Stimulated activated CD8-positive, alpha-beta memory T cell treated with anti-CD3 and anti-CD28 coated beads, Interleukin-2, amount 100 ng/mL, for 1 hour (primary cell): Measurements from ENCODE around the gene WNT1.
A peak's percentile ranks its signal among the peaks of the same experiment; 100 is the strongest.

Experiments
- DNase-seq, 2 donors: peaks; one replicate each; pipeline ENCODE4 v3.0.0-alpha.2; 2020; ENCODE audit warnings: low read depth in 2 of 2

The WNT1 gene

DNA sequence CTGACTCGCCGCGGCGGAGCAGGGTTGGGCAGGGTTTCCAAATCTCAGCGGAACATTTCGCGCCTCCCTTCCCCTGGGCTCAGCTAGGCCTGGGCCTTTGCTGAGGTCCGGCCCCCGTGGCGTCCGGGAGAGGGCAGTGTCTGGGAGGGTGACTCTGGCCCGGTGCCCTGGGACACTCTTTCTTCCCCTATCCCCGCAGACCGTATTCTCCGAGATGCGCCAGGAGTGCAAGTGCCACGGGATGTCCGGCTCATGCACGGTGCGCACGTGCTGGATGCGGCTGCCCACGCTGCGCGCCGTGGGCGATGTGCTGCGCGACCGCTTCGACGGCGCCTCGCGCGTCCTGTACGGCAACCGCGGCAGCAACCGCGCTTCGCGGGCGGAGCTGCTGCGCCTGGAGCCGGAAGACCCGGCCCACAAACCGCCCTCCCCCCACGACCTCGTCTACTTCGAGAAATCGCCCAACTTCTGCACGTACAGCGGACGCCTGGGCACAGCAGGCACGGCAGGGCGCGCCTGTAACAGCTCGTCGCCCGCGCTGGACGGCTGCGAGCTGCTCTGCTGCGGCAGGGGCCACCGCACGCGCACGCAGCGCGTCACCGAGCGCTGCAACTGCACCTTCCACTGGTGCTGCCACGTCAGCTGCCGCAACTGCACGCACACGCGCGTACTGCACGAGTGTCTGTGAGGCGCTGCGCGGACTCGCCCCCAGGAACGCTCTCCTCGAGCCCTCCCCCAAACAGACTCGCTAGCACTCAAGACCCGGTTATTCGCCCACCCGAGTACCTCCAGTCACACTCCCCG lies 3.0 kb downstream of the WNT1 start:
- DNase-seq, result no peak

DNA sequence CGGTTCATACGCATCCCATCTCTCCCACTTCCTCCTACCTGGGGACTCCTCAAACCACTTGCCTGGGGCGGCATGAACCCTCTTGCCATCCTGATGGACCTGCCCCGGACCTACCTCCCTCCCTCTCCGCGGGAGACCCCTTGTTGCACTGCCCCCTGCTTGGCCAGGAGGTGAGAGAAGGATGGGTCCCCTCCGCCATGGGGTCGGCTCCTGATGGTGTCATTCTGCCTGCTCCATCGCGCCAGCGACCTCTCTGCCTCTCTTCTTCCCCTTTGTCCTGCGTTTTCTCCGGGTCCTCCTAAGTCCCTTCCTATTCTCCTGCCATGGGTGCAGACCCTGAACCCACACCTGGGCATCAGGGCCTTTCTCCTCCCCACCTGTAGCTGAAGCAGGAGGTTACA lies 3.6 kb downstream of the WNT1 start:
- no peak for DNase-seq

DNA sequence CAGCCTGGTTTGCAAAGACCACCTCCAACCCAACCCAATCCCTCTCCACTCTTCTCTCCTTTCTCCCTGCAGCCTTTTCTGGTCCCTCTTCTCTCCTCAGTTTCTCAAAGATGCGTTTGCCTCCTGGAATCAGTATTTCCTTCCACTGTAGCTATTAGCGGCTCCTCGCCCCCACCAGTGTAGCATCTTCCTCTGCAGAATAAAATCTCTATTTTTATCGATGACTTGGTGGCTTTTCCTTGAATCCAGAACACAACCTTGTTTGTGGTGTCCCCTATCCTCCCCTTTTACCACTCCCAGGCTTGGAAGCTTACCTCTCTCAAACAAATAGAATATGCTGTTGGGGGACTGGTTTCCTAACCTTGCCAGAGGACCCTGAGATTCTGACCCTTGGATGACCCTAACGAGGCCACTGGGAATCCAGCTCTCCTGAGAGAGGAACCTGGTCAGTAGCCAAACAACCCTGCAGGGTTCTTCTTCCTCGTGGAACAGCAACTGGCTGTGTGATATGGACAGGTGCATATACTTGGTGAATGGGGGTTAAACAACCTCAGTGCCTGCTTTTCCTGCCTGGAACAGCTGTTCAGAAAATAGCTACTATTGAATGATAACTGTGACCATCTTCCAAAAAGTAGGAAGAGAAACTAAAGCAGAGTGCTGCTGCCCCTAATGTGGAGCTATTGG lies 4.4 kb downstream of the WNT1 start:
- DNase-seq, result no peak

DNA sequence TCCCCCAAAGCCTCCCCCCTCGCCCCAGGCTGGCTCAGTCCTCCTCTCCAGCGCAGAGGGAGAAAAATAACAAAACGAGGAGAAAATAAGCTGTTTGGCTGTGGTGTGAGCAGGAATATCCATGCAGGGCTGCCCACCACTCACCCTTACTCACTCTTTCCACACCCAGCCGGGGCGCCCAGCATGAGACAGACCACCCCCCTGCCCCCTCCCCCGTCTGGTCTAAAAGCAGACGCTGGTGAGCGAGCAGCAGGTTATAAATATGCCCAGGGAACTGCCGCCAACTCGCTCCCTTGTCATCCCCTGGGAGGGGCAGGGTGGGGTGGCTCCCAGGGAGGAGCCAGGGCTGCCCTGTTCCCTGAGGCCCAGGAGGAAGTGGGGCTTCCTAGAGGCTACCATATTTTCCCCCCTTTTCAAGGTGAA lies 7.4 kb downstream of the WNT1 start:
- DNase-seq, result no peak

DNA sequence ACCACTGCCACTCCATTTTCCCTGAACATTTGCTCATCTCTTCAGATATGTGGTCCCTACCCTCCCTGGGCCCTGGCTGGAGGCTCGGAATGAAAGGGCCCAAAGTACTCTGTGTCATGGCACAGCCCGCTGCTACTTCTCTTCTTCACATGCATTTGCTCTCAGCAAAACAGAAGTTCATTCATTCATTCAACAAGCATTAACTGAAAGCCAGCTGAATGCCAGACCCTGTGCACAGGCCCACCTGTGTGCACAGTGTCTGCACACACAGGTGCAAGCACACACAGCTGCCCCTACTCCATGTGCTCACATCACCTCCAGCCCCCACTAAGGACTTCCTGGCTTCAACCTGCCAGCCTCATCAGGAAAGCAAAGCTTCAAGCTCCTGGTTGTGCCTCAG lies 7.8 kb downstream of the WNT1 start:
- DNase-seq, result no peak

DNA sequence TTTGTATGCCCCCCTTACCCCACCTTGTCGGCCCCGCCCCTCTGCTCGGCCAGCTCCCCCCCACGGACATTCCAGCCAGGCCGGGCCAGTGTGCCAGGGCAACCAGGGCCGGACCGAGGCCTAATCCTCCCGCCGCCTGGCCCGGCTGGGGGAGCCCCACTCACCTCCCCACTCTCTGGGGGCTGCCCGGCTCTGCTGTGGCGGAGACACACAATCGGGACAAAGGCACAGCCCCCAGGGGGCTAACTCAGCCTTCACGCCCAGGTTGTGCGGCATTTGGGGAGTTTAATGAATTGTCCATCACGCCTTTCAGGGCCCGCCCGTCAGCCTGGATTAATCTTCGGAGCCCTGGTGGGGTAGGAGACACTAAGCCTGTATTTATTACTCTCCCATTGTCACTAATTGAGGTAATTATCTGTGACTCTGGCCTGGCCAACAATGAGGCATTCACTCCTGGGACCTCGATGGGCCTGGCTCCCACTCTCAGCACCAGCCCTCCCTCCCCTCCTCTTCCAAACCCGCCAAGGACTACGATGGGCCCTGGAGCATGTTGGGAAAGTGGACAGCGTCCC lies 8.7 kb downstream of the WNT1 start:
- no peak for DNase-seq

DNA sequence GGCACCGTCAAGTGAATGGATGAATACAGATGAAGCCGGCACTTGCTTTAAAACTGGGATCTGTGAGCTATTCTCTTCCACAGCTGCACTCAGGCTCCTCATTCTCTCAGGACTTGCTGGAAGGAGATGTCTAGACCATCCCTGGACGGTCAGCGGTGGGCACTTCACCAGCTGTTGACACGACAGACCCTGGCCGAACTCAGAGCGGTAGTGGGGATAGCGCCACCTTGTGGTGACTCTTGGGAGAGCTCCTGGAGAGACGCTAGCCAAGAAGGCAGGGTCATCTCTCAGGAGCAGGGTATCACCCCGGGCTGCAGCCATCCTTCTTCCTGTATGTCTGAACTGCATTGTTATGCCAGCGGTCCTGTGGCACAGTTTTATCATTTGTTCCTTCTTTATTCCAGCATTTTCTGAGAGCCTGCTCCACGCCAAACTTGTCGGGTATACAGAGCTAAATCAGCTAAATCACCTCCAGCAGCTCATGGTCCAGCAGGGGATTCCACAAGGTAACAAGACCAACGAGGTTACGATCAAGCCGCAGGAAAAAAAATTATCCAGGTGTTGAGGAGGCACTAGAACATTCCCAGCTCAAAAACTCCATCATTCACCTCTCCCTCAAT lies 10.0 kb downstream of the WNT1 start:
- peak in 1 of 2 donors; percentile 58 for DNase-seq

DNA sequence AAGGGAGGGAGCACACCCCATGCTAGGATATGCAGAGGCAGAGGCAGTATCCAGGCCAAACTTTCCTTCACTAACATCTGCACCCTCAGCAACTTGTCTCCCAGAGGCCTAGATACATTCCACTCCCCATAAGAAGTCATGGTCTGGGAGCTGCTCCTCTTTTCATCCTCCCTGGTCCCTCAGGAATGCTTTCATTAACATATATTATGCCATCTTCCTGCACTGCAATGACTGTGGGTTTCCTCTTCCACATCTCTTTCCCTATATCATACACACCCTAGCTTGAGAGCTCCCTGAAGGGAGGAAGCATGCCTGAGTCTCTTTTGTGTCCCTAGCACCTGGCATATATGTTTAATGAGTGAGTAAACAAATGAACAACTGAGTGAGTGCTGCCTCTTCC lies 12.4 kb downstream of the WNT1 start:
- no peak for DNase-seq

DNA sequence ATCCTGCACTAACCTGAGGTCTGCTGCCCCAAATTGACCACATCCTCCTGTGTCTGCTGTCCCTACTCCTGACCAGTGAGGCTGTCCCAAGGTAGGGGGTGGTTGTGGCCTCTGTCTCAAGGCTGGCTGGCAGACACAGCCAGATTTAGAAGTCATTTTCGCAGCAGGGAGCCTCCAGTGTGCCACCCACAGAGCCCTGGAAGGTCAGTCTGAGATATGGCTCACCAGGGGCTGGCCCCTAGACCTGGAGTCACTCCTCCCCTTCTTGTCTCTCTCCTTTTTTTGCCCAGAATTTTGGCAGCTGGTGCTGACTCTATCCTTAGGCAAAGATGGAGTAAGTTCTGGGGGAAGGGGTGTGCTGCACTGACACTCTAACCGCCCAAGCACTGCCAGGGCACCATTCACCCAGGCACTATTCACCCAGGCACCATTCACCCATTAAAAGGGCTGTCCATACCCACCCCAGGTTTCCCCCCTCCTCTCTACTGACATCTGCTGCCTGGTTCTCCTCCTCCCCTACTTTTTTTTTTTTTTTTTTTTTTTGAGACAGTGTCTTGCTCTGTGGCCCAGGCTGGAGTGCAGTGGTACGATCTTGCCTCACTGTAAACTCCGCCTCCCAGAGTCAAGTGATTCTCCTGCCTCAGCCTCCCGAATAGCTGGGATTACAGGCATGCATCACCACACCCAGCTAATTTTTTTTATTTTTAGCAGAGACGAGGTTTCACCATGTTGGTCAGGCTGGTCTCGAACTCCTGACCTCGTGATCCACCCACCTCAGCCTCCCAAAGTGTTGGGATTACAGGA lies 13.3 kb downstream of the WNT1 start:
- DNase-seq, result no peak

DNA sequence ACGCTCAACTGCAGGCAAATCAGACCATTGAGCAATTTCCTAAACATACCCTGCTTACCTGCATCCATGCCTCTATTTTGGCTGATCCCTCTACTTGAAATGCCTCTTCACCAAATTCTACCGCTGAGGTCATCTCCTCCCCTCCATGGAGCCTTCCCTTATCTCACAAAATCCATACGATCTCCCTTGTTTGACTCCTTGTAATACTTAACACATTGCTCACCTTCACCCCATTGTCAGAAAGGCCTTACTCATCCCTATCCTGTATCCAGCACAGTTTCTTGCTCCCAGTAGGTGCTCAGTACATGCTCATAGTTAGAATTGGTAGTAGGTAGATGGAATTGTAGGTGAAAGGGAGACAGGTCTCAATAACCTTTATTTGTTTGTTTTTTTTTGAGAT lies 15.7 kb downstream of the WNT1 start:
- DNase-seq, result no peak

DNA sequence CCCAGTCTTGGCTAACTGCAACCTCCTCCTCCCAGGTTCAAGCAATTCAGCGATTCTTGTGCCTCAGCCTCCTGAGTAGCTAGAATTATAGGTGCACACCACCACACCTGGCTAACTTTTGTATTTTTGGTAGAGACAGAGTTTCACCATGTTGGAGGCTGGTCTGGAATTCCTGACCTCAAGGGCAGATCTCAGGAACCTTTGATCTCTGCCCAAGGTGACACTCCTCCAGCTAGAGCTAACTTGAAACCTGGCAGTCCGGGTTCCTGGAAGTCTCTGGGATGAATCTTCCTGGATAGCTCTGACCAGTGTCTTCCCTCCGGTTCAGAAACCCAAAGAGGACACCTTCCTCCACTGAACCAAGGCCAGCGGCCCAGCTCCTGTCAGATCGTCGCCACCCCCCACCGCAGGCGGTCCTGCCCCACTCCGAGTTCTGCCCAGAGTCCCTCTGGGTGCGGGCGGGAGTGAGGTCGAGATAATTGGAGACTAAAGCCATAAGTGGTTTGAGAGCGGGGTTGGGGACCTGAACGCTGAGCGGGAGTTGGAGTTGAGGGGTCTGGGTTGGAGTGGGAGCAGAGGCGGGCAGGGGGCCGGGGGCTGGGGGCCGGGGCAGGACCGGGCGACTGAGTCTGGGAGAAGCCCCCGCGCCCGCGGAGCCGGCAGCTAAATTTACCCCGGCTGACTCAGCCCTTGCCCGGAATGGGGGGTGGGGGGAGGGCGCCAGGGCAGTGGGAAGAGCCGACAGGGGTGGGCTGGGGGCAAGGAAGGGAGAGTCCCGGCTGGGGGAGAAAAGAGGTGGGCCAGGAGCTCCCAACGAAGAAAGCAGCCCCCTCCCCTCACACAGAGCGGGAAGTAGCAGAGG lies 16.3 kb downstream of the WNT1 start:
- no peak for DNase-seq

DNA sequence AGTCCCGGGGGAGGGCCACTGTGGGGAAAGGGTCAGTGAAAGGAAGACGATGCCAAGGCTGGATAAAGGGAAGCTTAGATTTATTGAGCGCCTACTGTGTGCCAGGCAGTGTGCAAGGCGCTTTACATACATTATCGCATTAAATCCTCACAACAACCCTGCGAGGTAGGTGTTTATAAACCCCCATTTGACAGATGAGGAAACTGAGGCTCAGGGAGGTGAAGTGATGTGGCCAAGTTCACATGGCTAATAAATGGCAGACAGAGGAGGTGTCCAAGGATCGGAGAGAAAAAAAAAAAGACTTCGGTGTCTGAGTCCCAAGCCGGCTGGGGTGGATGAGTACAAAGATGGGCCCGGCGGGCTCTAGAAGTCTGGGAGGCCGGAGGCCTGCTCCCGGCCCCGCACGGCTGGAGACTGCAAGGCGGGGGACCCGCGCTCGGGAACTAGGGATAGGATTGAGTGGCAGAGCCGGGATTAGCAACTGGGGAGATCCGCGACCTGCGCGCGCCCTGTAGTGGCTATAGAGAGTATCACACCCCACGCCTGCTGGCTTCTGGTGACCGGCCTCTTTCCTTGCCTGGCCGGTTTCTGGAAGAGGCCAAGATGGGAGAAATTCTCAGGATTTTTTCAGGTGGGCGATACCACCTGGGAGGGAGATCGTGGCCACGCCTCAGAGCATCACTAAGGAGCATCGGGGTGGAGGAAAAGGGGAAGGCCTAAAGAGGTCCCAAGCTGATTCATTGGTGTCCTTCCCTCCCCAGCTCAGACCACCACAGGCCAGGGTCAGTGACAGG lies 17.2 kb downstream of the WNT1 start:
- peak in 1 of 2 donors; percentile 29 for DNase-seq

DNA sequence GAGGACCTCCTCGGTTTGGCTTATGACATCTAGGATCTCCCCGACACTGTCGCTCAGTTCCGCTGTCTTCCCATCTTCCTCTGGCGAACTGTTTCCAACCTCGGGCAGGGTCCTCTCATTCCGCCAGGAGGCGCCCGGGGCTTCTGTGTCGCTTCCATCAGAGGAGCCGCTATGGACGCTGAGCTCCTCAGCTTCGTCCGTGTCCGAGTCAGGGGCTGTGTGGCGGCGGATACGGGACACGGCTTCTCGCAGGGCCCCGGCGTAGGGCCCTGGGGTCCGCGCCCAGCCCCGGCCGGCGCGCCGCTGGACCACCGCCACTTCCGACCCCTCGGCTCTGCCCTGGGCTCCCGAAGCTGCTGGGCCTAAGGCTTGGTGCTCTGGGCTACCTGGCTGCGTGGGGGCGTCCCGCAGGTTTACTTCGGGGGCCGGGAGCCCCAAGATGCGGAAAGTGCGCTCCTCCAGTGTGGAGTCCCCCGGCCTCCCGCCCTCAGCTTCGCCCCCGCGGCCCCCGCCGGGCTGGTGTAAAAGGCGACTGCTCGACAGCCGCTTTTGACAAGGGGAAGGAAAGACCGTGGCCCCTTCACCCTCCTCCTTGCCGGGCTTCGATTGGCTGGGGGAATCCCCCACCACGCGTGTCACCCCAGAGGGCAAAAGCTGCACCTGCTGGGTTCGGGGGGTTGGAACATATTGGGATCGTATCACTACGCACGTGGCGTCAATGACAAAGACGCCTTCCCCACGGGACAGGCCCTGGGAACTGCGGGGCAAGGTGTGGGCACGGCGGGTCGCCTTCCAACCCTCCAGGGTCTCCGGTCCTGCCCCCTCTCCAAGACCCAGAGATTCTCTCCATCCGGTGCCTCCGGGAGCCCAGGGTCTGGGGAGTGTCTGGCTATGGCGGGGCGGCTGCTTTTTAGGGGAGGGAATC lies 18.9 kb downstream of the WNT1 start:
- DNase-seq, result peak in 1 of 2 donors; percentile 31

DNA sequence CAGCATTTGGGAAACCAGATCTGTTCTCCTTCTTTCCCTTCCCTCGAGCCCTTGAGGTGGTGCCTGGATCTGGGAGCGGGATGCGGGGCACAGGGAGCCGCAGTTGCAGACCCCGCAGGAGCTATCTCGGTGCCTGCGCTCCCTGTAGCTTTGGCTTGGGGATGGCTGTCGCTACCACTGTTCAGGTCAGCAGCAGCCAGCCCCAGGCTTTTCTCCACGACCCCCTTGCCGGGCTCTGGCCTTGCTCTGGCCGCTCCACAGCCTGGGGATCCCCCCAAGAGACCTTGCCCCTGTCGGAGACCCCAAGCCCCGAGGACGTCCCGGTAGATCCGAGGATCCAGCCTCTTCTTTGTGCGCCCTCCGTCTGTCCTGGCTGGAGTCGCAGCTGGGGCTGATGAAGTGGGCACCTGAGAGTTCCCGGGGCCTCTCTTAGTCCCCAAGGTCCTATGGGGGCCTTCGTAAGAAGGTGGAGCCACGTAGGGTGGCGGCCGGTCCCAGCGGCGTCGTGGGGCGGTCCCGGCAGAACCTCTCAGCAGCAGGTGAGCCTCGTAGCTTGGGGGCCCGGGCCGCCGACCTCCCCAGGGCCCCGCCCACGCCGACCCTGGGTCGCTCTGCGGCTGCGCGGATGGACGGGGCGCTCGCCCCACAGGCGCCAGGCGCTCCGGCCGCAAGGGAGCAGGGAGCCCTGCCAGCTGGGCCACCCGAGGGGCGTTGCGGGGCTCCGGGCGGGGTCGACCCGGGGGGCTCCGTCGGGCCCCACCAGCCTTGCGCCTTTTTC lies 19.8 kb downstream of the WNT1 start:
- no peak for DNase-seq

DNA sequence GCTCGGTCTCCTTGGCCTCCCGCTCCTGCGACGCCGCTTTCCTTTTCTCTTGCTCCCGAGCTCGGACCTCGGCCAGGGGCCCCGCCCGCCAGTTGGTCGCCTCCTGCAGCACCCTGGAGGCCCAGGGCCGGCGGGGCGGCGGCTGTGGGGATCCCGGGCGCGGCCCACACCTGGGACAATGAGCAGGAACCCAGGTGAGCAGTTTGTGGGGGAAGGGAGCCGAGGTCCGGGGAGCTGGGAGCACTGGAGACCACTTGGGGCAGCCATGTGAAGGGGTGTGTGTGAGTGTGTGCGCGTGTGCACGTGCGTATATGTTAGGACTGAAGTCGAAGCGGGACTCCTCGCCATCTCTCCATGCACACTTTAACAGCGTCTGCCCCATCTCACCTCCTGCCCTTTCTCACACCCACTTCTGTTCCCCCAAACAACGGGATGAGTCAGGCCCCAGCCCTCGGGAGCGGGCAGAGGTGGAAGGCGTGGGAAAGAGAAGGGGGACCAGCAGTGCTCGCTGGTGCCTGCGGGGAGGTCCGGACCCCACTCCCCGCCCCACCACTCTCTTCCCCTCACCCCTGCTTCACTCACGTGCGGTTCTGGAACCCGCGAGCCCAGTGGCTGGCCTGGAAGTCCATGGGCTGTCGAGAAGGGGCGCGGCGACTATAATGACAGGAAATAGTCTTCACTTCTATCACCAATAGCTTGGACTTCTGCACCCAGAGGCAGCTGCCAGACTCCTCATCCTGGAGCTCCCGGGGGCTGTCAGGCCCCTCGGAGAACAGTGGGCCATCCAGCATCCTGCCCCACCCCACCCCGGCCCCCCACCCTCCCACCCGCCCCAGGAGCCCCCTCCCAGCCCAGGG lies 20.6 kb downstream of the WNT1 start:
- DNase-seq, result no peak

DNA sequence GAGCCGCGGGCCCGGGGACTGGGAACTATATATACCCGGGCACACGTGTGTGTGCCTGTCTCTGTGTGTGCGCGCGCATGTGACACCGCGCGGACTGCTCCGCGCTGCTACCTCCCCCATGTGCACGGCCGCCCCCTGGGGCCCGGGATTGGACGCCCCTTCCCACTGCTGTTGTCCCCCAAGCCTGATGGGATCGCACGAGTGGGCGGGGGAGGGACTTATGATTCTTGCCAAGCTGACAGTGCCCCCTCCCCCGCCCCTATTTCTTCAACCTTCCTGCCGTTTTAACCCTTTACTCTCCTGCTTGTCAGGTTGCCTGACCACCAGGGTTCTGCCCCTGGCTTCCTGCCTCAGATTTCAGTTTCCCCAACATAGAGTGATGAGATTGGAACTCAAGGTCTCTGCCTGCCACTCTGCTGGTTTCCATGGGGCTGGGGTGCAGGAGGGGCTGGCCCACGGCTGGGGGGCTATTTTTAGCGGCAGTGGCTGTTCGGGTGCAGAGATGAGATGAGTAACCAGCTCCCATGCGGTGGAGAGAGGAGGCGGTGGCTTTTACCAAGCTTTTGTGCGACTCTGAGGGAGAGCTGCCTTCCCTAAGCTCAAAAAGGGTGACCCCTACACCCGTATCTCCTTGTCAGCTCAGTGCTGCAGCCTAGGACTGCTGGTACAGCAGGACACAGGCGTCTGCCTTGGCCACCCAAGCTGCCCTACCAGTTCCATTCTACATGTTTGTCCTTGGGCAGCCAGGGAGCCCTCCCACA lies 21.4 kb downstream of the WNT1 start, which contains the start of gene DDN:
DDN (minus strand) TSS at position 5 of the 761 bp plus-strand sequence. CDS start 88 bp downstream, outside the sequence.
- DNase-seq, result no peak
